BLaER1 treated with 17β-estradiol and CSF1 and Interleukin-3, amounts not matched to agents 10 nM and 100 nM (cell line): ENCODE measurements around the gene ATP6V0A1.
"Not testable (repeated sequence)": the region's sequence is repeated elsewhere in the genome, so short reads cannot be mapped to it uniquely, and the experiment has no call there.

ENCODE experiments used
- H3K27ac ChIP-seq, 11 experiments: shearing (Covaris generic); formaldehyde crosslinking; 2 replicates each; pipeline ENCODE4 v1.8.1; 2022
- H3K27me3 ChIP-seq, 11 experiments: shearing (Covaris generic); formaldehyde crosslinking; 2 replicates each; pipeline ENCODE4 v1.8.1; 2022
- H3K36me3 ChIP-seq, 11 experiments: shearing (Covaris generic); formaldehyde crosslinking; 2 replicates each; pipeline ENCODE4 v1.8.1; 2022
- H3K4me1 ChIP-seq, 10 experiments: shearing (Covaris generic); formaldehyde crosslinking; 2 replicates each; pipeline ENCODE4 v1.8.1; 2022
- H3K4me2 ChIP-seq, 11 experiments: shearing (Covaris generic); formaldehyde crosslinking; 2 replicates each; pipeline ENCODE4 v1.8.1; 2022
- H3K4me3 ChIP-seq, 10 experiments: shearing (Covaris generic); formaldehyde crosslinking; 2 replicates each; pipeline ENCODE4 v1.8.1; 2022
- H3K9ac ChIP-seq, 11 experiments: shearing (Covaris generic); formaldehyde crosslinking; 2 replicates each; pipeline ENCODE4 v1.8.1; 2022
- H3K9me3 ChIP-seq, 11 experiments: shearing (Covaris generic); formaldehyde crosslinking; replicated peaks in 1 of 11; 2 replicates each; pipeline ENCODE4 v1.8.1; 2022
- H4K20me1 ChIP-seq, 11 experiments: shearing (Covaris generic); formaldehyde crosslinking; 2 replicates each; pipeline ENCODE4 v1.8.1; 2022
- Cebpa-rat ChIP-seq, 11 experiments: shearing (Covaris generic); IDR thresholded peaks; 2 replicates each; pipeline ENCODE4 v1.8.1; 2022

ATP6V0A1 gene

DNA sequence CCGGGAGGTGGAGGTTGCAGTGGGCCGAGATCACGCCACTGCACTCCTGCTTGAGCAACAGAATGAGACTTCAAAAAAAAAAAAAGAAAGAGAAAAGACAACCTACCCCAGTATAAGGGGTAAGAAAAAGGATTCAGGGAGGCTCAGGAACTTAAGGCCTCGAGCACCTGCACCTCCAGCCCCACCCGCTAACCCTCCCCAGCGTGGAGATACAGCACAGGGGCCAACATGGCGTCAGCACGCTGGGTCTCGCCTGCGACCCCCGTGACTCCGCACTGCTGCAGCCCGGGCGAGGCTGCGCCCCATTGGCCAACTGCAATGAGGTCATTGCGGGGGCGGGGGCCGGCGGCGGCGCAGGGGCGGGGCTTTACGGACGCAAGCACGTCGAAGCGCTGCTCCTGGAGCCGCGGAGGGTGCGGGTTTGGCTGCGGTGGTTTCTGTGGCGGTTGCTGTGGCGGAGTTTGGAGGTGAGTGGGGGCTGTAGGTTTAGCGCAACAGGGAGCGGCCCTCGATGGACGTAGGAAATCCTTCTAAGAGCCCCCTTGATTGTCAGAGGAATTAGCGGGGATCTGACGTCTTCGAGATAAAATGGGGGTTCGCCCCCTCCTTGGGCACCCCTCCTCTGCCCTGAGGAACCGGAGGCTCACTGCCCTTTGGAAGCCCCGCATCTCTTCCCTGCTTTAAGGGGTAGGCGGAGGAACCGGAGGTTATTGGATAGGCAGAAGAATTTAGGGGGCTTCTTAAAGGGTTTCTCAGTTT is at the start of gene ATP6V0A1:
TSS of gene ATP6V0A1 (plus strand) at position 382 of the 759 bp plus-strand sequence. CDS start 2,017 bp downstream, outside the sequence.
- Histone ChIP-seq H3K9ac (peak within 1 kb of the TSS; percentile 69 to 94 (median 81)), H3K27ac (peak within 1 kb of the TSS; percentile 82 to 98 (median 94)), H3K36me3 (peaks cover 0 to 33% (median 0%) of the 10 kb centered on the region in 11 experiments; a peak in 8 of 22 replicates), H3K4me3 (peak within 1 kb of the TSS; percentile 45 to 99 (median 62)), H3K4me1 (peaks cover 62 to 82% (median 70%) of the 10 kb centered on the region in 10 experiments), H3K4me2 (peak within 1 kb of the TSS; percentile 70 to 96 (median 91)), H4K20me1 (peaks cover 0 to 48% (median 0%) of the 10 kb centered on the region in 11 experiments; a peak in 8 of 22 replicates), H3K27me3 (peaks cover 0 to 22% (median 13%) of the 10 kb centered on the region in 11 experiments; a peak in 17 of 22 replicates), H3K9me3 (no peaks in the 10 kb centered on the region)
- no peak for TF ChIP-seq Cebpa-rat (IDR thresholded peaks at IDR 0.05)

GRCh38 chr17:42409523-42410318 is 49.0 kb upstream of the ATP6V0A1 start:
- no peak for TF ChIP-seq Cebpa-rat (IDR thresholded peaks at IDR 0.05)
- H3K27me3 ChIP-seq, result no peaks in the 10 kb centered on the region
- no peaks in the 10 kb centered on the region for H3K36me3 ChIP-seq
- H3K4me1 ChIP-seq, result peaks cover 8 to 76% (median 32%) of the 10 kb centered on the region in 10 experiments
- H3K27ac ChIP-seq, result no peak overlapping the region
- H3K4me3 ChIP-seq, result no peak overlapping the region
- H3K4me2 ChIP-seq, result peak overlapping the region in 5 of 11 experiments; percentile 4 to 64 (median 54); a peak in 8 of 22 replicates
- no peaks in the 10 kb centered on the region for H3K9me3 ChIP-seq
- no peaks in the 10 kb centered on the region for H4K20me1 ChIP-seq
- no peak overlapping the region for H3K9ac ChIP-seq

- Histone ChIP-seq H3K9me3 (no peaks in the 10 kb centered on the region), H3K4me3 (no peak overlapping the region)
Measured at GRCh38 chr17:42410319-42410685, 48.4 kb upstream of the ATP6V0A1 start.

DNA sequence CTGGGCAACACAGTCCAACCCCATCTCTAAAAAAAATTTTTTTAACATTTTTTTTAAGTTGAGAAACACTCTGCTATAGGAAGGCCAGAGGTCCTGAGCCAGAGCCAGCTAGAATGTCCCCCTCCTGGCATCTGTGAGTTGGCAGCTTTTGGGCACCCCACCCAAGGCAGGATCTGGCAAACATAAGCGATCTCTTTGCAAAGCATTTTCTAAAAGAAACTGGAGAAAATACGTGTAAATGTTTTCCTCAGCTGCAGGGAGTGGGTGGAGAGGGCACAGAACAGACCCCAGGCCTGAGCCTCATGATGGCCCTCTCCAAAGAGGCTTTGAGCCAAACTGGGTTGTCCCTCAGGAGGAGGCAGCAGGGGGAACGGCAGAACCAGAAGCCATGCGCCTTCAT is 47.3 kb upstream of the ATP6V0A1 start:
- no peaks in the 10 kb centered on the region for H3K36me3 ChIP-seq
- H3K4me1 ChIP-seq, result peaks cover 21 to 86% (median 38%) of the 10 kb centered on the region in 10 experiments
- TF ChIP-seq Cebpa-rat (IDR thresholded peaks at IDR 0.05), result no peak
- H3K27ac ChIP-seq, result no peak overlapping the region
- H4K20me1 ChIP-seq, result no peaks in the 10 kb centered on the region
- H3K9me3 ChIP-seq, result no peaks in the 10 kb centered on the region
- no peak overlapping the region; a peak in 1 of 22 replicates for H3K9ac ChIP-seq
- peak overlapping the region in 3 of 11 experiments; percentile 5 to 66 (median 44); a peak in 5 of 22 replicates for H3K4me2 ChIP-seq
- H3K27me3 ChIP-seq, result no peaks in the 10 kb centered on the region
- H3K4me3 ChIP-seq, result no peak overlapping the region

More at GRCh38 chr17:42410319-42410685, 48.4 kb upstream of the ATP6V0A1 start:
- H3K27me3 ChIP-seq, result no peaks in the 10 kb centered on the region
- no peak overlapping the region for H3K27ac ChIP-seq
- H3K36me3 ChIP-seq, result no peaks in the 10 kb centered on the region
- TF ChIP-seq Cebpa-rat (IDR thresholded peaks at IDR 0.05), result no peak
- peak overlapping the region in 4 of 11 experiments; percentile 4 to 64 (median 59); a peak in 5 of 22 replicates for H3K4me2 ChIP-seq
- peaks cover 13 to 79% (median 38%) of the 10 kb centered on the region in 10 experiments for H3K4me1 ChIP-seq
- H3K9ac ChIP-seq, result no peak overlapping the region
- H4K20me1 ChIP-seq, result no peaks in the 10 kb centered on the region

GRCh38 chr17:42411905-42412679 is 46.6 kb upstream of the ATP6V0A1 start:
- no peak for TF ChIP-seq Cebpa-rat (IDR thresholded peaks at IDR 0.05)
- Histone ChIP-seq H3K9ac (no peak overlapping the region), H3K4me3 (no peak overlapping the region), H4K20me1 (no peaks in the 10 kb centered on the region), H3K36me3 (no peaks in the 10 kb centered on the region), H3K27ac (no peak overlapping the region), H3K4me2 (peak overlapping the region in 3 of 11 experiments; percentile 5 to 66 (median 44); a peak in 5 of 22 replicates), H3K4me1 (peaks cover 21 to 85% (median 31%) of the 10 kb centered on the region in 10 experiments), H3K27me3 (no peaks in the 10 kb centered on the region), H3K9me3 (no peaks in the 10 kb centered on the region)

GRCh38 chr17:42413464-42414040 is 45.1 kb upstream of the ATP6V0A1 start:
- Histone ChIP-seq H3K9ac (no peak overlapping the region), H3K4me3 (no peak overlapping the region), H3K27ac (no peak overlapping the region), H4K20me1 (no peaks in the 10 kb centered on the region), H3K4me2 (peak overlapping the region in 4 of 11 experiments; percentile 22 to 90 (median 33); a peak in 5 of 22 replicates), H3K27me3 (no peaks in the 10 kb centered on the region), H3K36me3 (no peaks in the 10 kb centered on the region), H3K9me3 (no peaks in the 10 kb centered on the region), H3K4me1 (peaks cover 18 to 86% (median 26%) of the 10 kb centered on the region in 10 experiments)
- TF ChIP-seq Cebpa-rat (IDR thresholded peaks at IDR 0.05), result no peak

- Histone ChIP-seq H3K4me2 (peak overlapping the region; percentile 81 to 90 (median 84)), H3K4me1 (peaks cover 18 to 90% (median 23%) of the 10 kb centered on the region in 10 experiments), H3K27ac (no peak overlapping the region), H3K27me3 (peaks cover 1 to 13% (median 7%) of the 10 kb centered on the region in 11 experiments), H3K4me3 (peak overlapping the region in 1 of 10 experiments; percentile 13; a peak in 1 of 20 replicates), H4K20me1 (no peaks in the 10 kb centered on the region), H3K9ac (0 out of 22 replicates have a peak overlapping the region, but pooled peaks of 2 of the 11 experiments have one; percentile 6 to 30), H3K9me3 (no peaks in the 10 kb centered on the region), H3K36me3 (no peaks in the 10 kb centered on the region)
- TF ChIP-seq Cebpa-rat (IDR thresholded peaks at IDR 0.05), result no peak
Measured at GRCh38 chr17:42414704-42415409, 43.8 kb upstream of the ATP6V0A1 start.

- Histone ChIP-seq H3K4me1 (peaks cover 19 to 96% (median 25%) of the 10 kb centered on the region in 10 experiments), H4K20me1 (peaks cover 0 to 23% (median 0%) of the 10 kb centered on the region in 11 experiments; a peak in 3 of 22 replicates), H3K4me2 (peak overlapping the region in 4 of 11 experiments; percentile 9 to 76 (median 41); a peak in 6 of 22 replicates), H3K27me3 (peaks cover 32 to 44% (median 39%) of the 10 kb centered on the region in 11 experiments)
- not testable (repeated sequence) for H3K27ac ChIP-seq, H3K4me3 ChIP-seq, H3K36me3 ChIP-seq, H3K9me3 ChIP-seq, H3K9ac ChIP-seq
Measured at GRCh38 chr17:42417981-42418380, 40.7 kb upstream of the ATP6V0A1 start.
